Endodermal cell (in vitro differentiated cells): ENCODE measurements around the gene NR6A1. TPM values are rescaled to one million over a fixed set of nuclear protein-coding genes. Genes with fewer than 3 reads are reported as not detected.

Source experiments
- DNase-seq: peaks from one replicate; pipeline ENCODE4 v3.0.0-alpha.2; 2017
- H3K27ac ChIP-seq: 2 replicates; pipeline ENCODE4 v1.5.1; 2013; ENCODE audit warnings: mild to moderate bottlenecking, low read depth, low read length, moderate library complexity
- H3K27me3 ChIP-seq: 2 replicates; pipeline ENCODE4 v1.6.1; 2013; ENCODE audit warnings: mild to moderate bottlenecking, low read length, moderate library complexity; ENCODE audit not compliant: insufficient read depth, control insufficient read depth, poor library complexity, severe bottlenecking
- H3K36me3 ChIP-seq: 2 replicates; pipeline ENCODE4 v1.7.0; 2013; ENCODE audit warnings: mild to moderate bottlenecking, low read length, moderate library complexity; ENCODE audit not compliant: control insufficient read depth, insufficient read depth
- H3K4me1 ChIP-seq: one replicate; pipeline ENCODE4 v1.7.0; 2013; ENCODE audit warnings: low read length; ENCODE audit not compliant: control insufficient read depth, insufficient read depth
- H3K4me3 ChIP-seq: 2 replicates; pipeline ENCODE4 v1.5.1; 2013; ENCODE audit warnings: mild to moderate bottlenecking, low read length, moderate library complexity
- H3K9ac ChIP-seq: 2 replicates; pipeline ENCODE4 v1.6.1; 2013; ENCODE audit warnings: mild to moderate bottlenecking, low read length, moderate library complexity; ENCODE audit not compliant: poor library complexity, severe bottlenecking; ENCODE audit errors: extremely low read depth
- H3K9me3 ChIP-seq: 2 replicates; pipeline ENCODE4 v1.6.1; 2013; ENCODE audit warnings: mild to moderate bottlenecking, low read length, moderate library complexity; ENCODE audit not compliant: control insufficient read depth
- H3K27ac Mint-ChIP-seq: 2 replicates; pipeline ENCODE4 v1.8.0; 2020; ENCODE audit warnings: mixed read lengths
- H3K27me3 Mint-ChIP-seq: 2 replicates; pipeline ENCODE4 v1.8.0; 2021; ENCODE audit warnings: mild to moderate bottlenecking, mixed read lengths; ENCODE audit not compliant: insufficient read depth
- H3K36me3 Mint-ChIP-seq: 2 replicates; pipeline ENCODE4 v1.8.0; 2020; ENCODE audit warnings: low read depth, mixed read lengths
- H3K4me1 Mint-ChIP-seq: 2 replicates; pipeline ENCODE4 v1.8.0; 2020; ENCODE audit warnings: mixed read lengths
- H3K4me3 Mint-ChIP-seq: 2 replicates; pipeline ENCODE4 v1.8.0; 2020; ENCODE audit warnings: mild to moderate bottlenecking, moderate library complexity, mixed read lengths
- H3K9me3 Mint-ChIP-seq: 2 replicates; pipeline ENCODE4 v1.8.0; 2020; ENCODE audit warnings: mild to moderate bottlenecking, mixed read lengths
- WGBS, 2 experiments: methylation state at CpG; one replicate each; pipeline versions ENCODE4 v1.1.5 to v1.1.7; 2013; ENCODE audit warnings: missing lambda C conversion rate in 2 of 2, mixed read lengths in 1 of 2; ENCODE audit not compliant: insufficient coverage in 1 of 2, insufficient read length in 1 of 2; 5-methylcytosine and 5-hydroxymethylcytosine counted together
- total RNA-seq, 2 donors: library from RNA; stranded (reverse); fragmentation: NEBNext Ultra II Directional in 1 of 2; extraction: Animal tissue kit (Norgen Biotek cat#: 25700) in 1 of 2; gene quantifications; 2 replicates in 1 of 2; 3 replicates in 1 of 2; pipeline ENCODE4 v1.2.1, GENCODE V29; 2021
- TF ChIP-seq, protein P1 (sequence below): fragments of 200-600 bp; sonication (generic); conservative IDR thresholded peaks from 2 replicates; pipeline ENCODE4 v1.5.0; 2021; ENCODE audit warnings: antibody characterized with exemption, mild to moderate bottlenecking

Gene NR6A1
- total RNA-seq, 2 donors from 2014 or later: 168 to 206 TPM

DNA sequence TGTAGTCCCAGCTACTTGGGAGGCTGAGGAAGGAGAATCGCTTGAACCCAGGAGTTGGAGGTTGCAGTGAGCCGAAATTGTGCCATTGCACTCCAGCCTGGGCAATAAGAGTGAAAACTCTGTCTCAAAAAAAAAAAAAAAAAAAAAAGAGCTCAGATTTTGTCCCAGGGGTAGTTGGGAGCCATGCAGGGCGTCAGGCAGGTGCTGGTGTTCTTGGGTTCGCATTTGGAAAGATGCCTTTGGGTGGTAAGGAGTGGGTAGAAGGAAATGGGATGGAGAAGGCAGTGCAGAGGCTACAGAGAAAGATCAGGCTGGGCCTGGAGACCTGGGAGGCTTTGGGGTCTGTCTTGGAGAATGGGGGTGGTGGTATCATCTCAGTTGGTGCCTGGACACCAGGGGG is 297.0 kb downstream of the NR6A1 start:
- Histone ChIP-seq H3K4me3 (no peak overlapping the region), H3K36me3 (no peaks in the 10 kb centered on the region), H3K4me1 (no peaks in the 10 kb centered on the region), H3K9me3 (no peaks in the 10 kb centered on the region), H3K9ac (no peak overlapping the region), H3K27me3 (peaks cover 21% of the 10 kb centered on the region), H3K27ac (no peak overlapping the region)
- H3K27me3 Mint-ChIP-seq: peaks cover 34% of the 10 kb centered on the region
- H3K9me3 Mint-ChIP-seq: no peaks in the 10 kb centered on the region
- peaks cover 2% of the 10 kb centered on the region for H3K4me1 Mint-ChIP-seq
- no peak overlapping the region for H3K27ac Mint-ChIP-seq
- 75 to 77% methylated on average over 2 to 4 of the region's 4 CpGs for WGBS, 2 experiments
- DNase-seq: no peak
- H3K4me3 Mint-ChIP-seq: no peak overlapping the region
- no peaks in the 10 kb centered on the region for H3K36me3 Mint-ChIP-seq
- TF ChIP-seq, protein P1, sequence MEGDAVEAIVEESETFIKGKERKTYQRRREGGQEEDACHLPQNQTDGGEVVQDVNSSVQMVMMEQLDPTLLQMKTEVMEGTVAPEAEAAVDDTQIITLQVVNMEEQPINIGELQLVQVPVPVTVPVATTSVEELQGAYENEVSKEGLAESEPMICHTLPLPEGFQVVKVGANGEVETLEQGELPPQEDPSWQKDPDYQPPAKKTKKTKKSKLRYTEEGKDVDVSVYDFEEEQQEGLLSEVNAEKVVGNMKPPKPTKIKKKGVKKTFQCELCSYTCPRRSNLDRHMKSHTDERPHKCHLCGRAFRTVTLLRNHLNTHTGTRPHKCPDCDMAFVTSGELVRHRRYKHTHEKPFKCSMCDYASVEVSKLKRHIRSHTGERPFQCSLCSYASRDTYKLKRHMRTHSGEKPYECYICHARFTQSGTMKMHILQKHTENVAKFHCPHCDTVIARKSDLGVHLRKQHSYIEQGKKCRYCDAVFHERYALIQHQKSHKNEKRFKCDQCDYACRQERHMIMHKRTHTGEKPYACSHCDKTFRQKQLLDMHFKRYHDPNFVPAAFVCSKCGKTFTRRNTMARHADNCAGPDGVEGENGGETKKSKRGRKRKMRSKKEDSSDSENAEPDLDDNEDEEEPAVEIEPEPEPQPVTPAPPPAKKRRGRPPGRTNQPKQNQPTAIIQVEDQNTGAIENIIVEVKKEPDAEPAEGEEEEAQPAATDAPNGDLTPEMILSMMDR: no peak

DNA sequence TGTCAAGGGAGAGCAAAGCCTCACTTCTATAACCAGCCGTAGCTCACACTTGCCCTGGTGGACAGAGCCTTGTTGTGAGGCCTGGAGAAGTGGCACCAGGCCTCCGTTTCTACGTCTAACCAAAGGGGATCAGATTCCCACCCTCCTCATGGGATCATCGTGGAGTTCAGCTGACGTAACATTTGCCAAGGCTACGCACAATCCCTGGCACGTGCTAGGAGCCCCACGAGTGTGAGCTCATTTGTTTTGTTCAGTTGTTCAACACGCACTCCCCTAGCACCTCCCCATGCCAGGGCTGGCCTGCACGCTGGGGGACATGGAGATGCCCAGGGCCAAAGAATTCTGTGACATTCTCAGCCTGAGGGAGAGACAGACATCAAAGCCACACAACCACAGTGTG is 297.8 kb downstream of the NR6A1 start:
- Histone ChIP-seq H3K9ac (no peak overlapping the region), H3K36me3 (no peaks in the 10 kb centered on the region), H3K27me3 (peaks cover 13% of the 10 kb centered on the region), H3K4me1 (no peaks in the 10 kb centered on the region), H3K4me3 (no peak overlapping the region), H3K9me3 (no peaks in the 10 kb centered on the region), H3K27ac (no peak overlapping the region)
- H3K4me1 Mint-ChIP-seq: peaks cover under 1% of the 10 kb centered on the region
- H3K9me3 Mint-ChIP-seq: no peaks in the 10 kb centered on the region
- H3K27me3 Mint-ChIP-seq: peaks cover 26% of the 10 kb centered on the region
- DNase-seq: no peak
- TF ChIP-seq, protein P1: no peak
- H3K27ac Mint-ChIP-seq: no peak overlapping the region
- no peaks in the 10 kb centered on the region for H3K36me3 Mint-ChIP-seq
- no peak overlapping the region for H3K4me3 Mint-ChIP-seq
- WGBS, 2 experiments: 90 to 97% methylated on average over 7 to 10 of the region's 10 CpGs

DNA sequence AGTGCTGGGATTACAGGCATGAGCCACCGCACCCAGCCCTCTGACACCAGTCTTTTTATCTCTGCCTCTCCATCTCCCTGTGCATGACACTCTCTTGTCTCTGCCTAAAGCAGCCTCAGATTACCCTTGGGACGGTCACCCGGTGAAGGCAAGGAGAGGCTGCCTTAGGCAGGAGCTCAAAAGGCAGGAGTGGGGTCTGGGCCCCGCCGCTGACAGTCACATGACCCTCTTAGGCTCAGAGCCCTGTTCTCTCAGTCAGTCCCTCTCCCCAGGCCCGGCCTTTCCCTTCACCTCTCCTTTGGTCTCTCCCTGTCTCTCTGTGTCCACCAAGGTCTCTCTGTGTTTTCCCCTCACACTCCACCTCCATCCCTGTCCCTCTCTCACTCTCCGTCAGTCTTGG is 298.3 kb downstream of the NR6A1 start:
- DNase-seq: no peak
- Mint-ChIP-seq H3K27ac (no peak overlapping the region), H3K36me3 (no peaks in the 10 kb centered on the region), H3K4me3 (no peak overlapping the region), H3K4me1 (no peaks in the 10 kb centered on the region), H3K9me3 (no peaks in the 10 kb centered on the region), H3K27me3 (peaks cover 22% of the 10 kb centered on the region)
- H3K4me3 ChIP-seq: no peak overlapping the region
- no peaks in the 10 kb centered on the region for H3K4me1 ChIP-seq
- TF ChIP-seq, protein P1: no peak
- peaks cover 8% of the 10 kb centered on the region for H3K27me3 ChIP-seq
- H3K36me3 ChIP-seq: no peaks in the 10 kb centered on the region
- H3K27ac ChIP-seq: no peak overlapping the region
- no peaks in the 10 kb centered on the region for H3K9me3 ChIP-seq
- no peak overlapping the region for H3K9ac ChIP-seq
- 83 to 91% methylated on average over 7 of the region's 7 CpGs for WGBS, 2 experiments
